Transverse colon (tissue), 4 donors: Measurements from ENCODE around the gene POC5. TPM values are rescaled to one million over a fixed set of nuclear protein-coding genes. Genes with fewer than 3 reads are reported as not detected.

ENCODE experiments used
- DNase-seq: peaks from one replicate; pipeline ENCODE4 v3.0.0-alpha.2; 2019
- H3K27ac ChIP-seq, 4 donors: fragments of 200-600 bp; sonication (generic); 2 replicates each; pipeline ENCODE4 v1.5.1; 2016 to 2018; ENCODE audit warnings: inconsistent platforms in 4 of 4
- H3K27me3 ChIP-seq: fragments of 200-600 bp; sonication (generic); 2 replicates; pipeline ENCODE4 v1.5.1; 2017; ENCODE audit warnings: inconsistent platforms
- H3K36me3 ChIP-seq, 4 donors: fragments of 200-600 bp; sonication (generic); 2 replicates each; pipeline ENCODE4 v1.5.1; 2017 to 2019; ENCODE audit warnings: inconsistent platforms in 4 of 4
- H3K4me1 ChIP-seq, 4 donors: fragments of 200-600 bp; sonication (generic); 2 replicates each; pipeline ENCODE4 v1.5.1; 2017 to 2020; ENCODE audit warnings: inconsistent platforms in 4 of 4
- H3K4me3 ChIP-seq, 4 donors: fragments of 200-600 bp; sonication (generic); 1 replicate in 1 of 4; 2 replicates in 3 of 4; pipeline versions ENCODE4 v1.5.1 to v1.6.1; 2017 to 2019; ENCODE audit warnings: inconsistent platforms in 4 of 4
- H3K9me3 ChIP-seq, 2 donors: fragments of 200-600 bp; sonication (generic); 2 replicates each; pipeline ENCODE4 v1.5.1; 2017 to 2019; ENCODE audit warnings: inconsistent platforms in 2 of 2
- EP300 ChIP-seq: sonication (generic); formaldehyde crosslinking; IDR thresholded peaks from one replicate; pipeline ENCODE4 v1.6.1; 2017; ENCODE audit warnings: antibody characterized with exemption, low read depth
- POLR2A ChIP-seq: fragments of 450-650 bp; IDR thresholded peaks from one replicate; pipeline ENCODE4 v1.6.1; 2016; ENCODE audit warnings: antibody characterized with exemption, mild to moderate bottlenecking, moderate library complexity
- POLR2AphosphoS5 ChIP-seq, 3 donors: sonication (generic); formaldehyde crosslinking; IDR thresholded peaks; one replicate each; pipeline ENCODE4 v1.6.1; 2016; ENCODE audit warnings: antibody characterized with exemption in 3 of 3
- WGBS, 2 donors: methylation state at CpG; one replicate each; pipeline ENCODE4 v1.1.5; 2018; ENCODE audit warnings: low coverage in 1 of 2; 5-methylcytosine and 5-hydroxymethylcytosine counted together
- in situ Hi-C, 4 donors: fragments of 200-750 bp; cut with MboI; loops; one replicate each; pipeline versions ENCODE4 v1.15.0 to v1.15.1; 2017; ENCODE audit warnings: low sequenced_read_pairs in 3 of 4, low pct_ligation_motif_present in 1 of 4, low pct_unique_long_range_greater_than_20kb in 1 of 4
- intact Hi-C: fragments of 100-400 bp; cut with DNase I; formaldehyde crosslinking; loops from one replicate; pipeline ENCODE4 v1.15.1; 2023; ENCODE audit warnings: low total_unique reads
- total RNA-seq, 4 donors: library from RNA; depleted of rRNA; stranded (reverse); fragments of >200 nt; gene quantifications; one replicate each; pipeline ENCODE4 v1.1.0, GENCODE V29; 2016
- TF ChIP-seq, protein P1 (sequence below), 5 experiments: fragments of 200-600 bp in 3 of 5; fragments of 450-650 bp in 2 of 5; sonication (generic) in 3 of 5; IDR thresholded peaks; 1 replicate in 2 of 5; 2 replicates in 3 of 5; pipeline ENCODE4 v1.5.1; 2016 to 2017; ENCODE audit warnings: antibody characterized with exemption in 5 of 5, inconsistent platforms in 3 of 5, mild to moderate bottlenecking in 2 of 5, moderate library complexity in 1 of 5

POC5 gene
- total RNA-seq, 4 donors from 2014 or later, result 5.8 to 13.5 (median 11.1) TPM

DNA sequence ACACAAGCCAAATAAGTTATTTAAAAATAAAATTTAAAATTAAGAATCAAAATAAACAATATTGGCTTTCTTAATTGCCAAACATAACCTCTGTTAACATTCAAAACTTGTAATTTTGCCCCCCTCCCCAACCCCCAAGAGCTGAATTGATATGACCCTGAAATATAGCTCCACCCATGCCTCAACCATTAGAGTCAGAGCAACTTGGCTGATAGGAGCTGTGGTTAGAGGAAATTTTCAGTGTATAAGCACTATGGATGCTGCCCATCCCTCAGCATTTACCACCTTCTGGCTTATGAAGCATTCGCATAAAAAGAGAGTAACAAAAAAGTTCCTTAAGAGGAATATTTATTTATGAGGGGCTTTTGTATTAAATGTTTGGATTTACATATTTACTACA lies 6.1 kb downstream of the POC5 start:
- H3K27ac ChIP-seq, result no peak overlapping the region
- intact Hi-C loops, result no loop called here
- H3K36me3 ChIP-seq, result peaks cover 0 to 8% (median 0%) of the 10 kb centered on the region in 4 donors
- no peaks in the 10 kb centered on the region for H3K9me3 ChIP-seq
- peaks cover 0 to 6% (median 4%) of the 10 kb centered on the region in 4 donors for H3K4me1 ChIP-seq
- no peak for DNase-seq
- 97 to 100% methylated on average over 1 of the region's 1 CpG for WGBS, 2 donors
- H3K4me3 ChIP-seq, result no peak overlapping the region
- in situ Hi-C loops, result no loop called here
- TF ChIP-seq EP300 (no peak), POLR2A (no peak), POLR2AphosphoS5 (IDR thresholded peaks at IDR 0.05) (no peak)
- TF ChIP-seq, protein P1, sequence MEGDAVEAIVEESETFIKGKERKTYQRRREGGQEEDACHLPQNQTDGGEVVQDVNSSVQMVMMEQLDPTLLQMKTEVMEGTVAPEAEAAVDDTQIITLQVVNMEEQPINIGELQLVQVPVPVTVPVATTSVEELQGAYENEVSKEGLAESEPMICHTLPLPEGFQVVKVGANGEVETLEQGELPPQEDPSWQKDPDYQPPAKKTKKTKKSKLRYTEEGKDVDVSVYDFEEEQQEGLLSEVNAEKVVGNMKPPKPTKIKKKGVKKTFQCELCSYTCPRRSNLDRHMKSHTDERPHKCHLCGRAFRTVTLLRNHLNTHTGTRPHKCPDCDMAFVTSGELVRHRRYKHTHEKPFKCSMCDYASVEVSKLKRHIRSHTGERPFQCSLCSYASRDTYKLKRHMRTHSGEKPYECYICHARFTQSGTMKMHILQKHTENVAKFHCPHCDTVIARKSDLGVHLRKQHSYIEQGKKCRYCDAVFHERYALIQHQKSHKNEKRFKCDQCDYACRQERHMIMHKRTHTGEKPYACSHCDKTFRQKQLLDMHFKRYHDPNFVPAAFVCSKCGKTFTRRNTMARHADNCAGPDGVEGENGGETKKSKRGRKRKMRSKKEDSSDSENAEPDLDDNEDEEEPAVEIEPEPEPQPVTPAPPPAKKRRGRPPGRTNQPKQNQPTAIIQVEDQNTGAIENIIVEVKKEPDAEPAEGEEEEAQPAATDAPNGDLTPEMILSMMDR (IDR thresholded peaks at IDR 0.05), result no peak
- H3K27me3 ChIP-seq, result no peaks in the 10 kb centered on the region

DNA sequence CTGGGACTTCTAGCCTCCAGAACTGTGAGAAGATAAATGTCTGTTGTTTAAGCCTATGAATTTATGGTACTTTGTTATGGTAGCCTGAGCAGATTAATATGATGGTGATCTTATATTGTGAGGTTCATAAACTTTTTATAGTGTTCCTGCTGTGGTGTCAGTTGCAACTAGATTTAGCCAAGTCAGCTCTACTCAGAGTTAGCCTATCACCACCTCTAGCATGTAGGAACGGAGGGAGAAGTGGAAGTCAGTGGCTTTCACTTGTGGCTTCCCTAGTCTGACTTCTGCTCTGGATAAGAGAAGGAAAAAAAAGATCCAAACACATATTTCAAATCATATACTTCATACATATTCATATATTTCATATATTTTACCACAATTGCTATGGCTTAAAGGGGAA lies 6.6 kb downstream of the POC5 start:
- Histone ChIP-seq H3K9me3 (no peaks in the 10 kb centered on the region), H3K4me3 (no peak overlapping the region), H3K27ac (no peak overlapping the region), H3K4me1 (peaks cover 0 to 1% (median under 1%) of the 10 kb centered on the region in 4 donors), H3K36me3 (peaks cover 0 to 8% (median 0%) of the 10 kb centered on the region in 4 donors), H3K27me3 (no peaks in the 10 kb centered on the region)
- TF ChIP-seq POLR2A (no peak), EP300 (no peak), POLR2AphosphoS5 (IDR thresholded peaks at IDR 0.05) (no peak)
- TF ChIP-seq, protein P1 (IDR thresholded peaks at IDR 0.05), result no peak
- no peak for DNase-seq
- intact Hi-C loops (no loop called here), in situ Hi-C loops (no loop called here)
- WGBS, 2 donors, result 70 to 73% methylated on average over 1 of the region's 1 CpG

DNA sequence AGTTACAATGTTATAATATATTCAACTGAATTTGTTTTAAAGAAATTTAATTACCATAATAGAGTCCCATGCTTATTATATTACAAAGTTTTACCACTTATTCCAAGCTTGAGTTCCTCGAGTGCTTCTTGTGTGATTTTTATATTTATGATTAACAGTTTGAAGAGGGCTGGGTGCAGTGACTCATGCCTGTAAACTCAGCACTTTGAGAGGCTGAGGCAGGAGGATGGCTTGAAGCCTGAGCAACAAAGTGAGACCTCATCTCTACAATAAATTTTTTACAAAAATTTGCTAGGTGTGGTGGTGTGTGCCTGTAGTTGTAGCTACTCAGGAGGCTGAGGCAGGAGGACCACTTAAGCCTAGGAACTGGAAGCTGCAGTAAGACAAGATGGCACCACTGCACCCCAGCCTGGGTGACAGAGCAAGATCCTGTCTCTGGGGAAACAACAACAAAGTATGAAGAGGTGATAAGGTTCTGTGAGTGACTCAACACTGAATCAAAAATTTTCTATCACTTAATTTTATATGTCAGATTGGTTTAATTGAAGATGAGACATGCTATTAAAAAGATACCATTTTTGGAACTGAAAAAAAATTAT lies 9.2 kb downstream of the POC5 start:
- no peak for DNase-seq
- peaks cover 0 to 13% (median 4%) of the 10 kb centered on the region in 4 donors for H3K36me3 ChIP-seq
- no peaks in the 10 kb centered on the region for H3K4me1 ChIP-seq
- no peaks in the 10 kb centered on the region for H3K27me3 ChIP-seq
- intact Hi-C loops, result no loop called here
- TF ChIP-seq POLR2AphosphoS5 (IDR thresholded peaks at IDR 0.05) (no peak), POLR2A (no peak), EP300 (no peak)
- TF ChIP-seq, protein P1 (IDR thresholded peaks at IDR 0.05), result no peak
- H3K4me3 ChIP-seq, result no peak overlapping the region
- H3K9me3 ChIP-seq, result no peaks in the 10 kb centered on the region
- H3K27ac ChIP-seq, result no peak overlapping the region
- WGBS, 2 donors, result 40 to 64% methylated on average over 1 of the region's 1 CpG
- in situ Hi-C loops, result no loop called here

DNA sequence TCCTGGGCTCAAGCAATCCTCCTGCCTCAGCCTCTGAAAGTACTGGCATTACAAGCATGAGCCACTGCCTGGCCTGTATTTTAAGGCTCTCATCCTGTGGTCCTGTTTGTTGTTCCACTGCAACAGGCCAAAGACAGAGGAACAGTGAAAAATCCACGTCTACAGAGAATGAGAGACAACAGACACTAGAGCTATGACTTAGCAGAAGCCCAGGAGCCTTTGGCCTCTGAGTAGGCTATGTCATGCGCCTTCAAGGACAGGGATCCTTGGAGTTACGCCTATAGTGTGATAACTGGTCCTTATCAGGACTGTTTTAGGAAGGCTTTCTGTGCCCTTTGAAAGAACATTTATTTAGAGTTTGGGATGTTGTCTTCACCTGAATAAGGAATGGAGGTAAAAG lies 10.5 kb downstream of the POC5 start:
- no peak for TF ChIP-seq EP300
- TF ChIP-seq, protein P1 (IDR thresholded peaks at IDR 0.05), result no peak
- TF ChIP-seq POLR2A, result no peak
- no peak for TF ChIP-seq POLR2AphosphoS5 (IDR thresholded peaks at IDR 0.05)
- peaks cover 0 to 24% (median 10%) of the 10 kb centered on the region in 4 donors for H3K36me3 ChIP-seq
- H3K27ac ChIP-seq, result no peak overlapping the region
- DNase-seq, result no peak
- intact Hi-C loops, result no loop called here
- no peaks in the 10 kb centered on the region for H3K4me1 ChIP-seq
- H3K27me3 ChIP-seq, result no peaks in the 10 kb centered on the region
- H3K9me3 ChIP-seq, result no peaks in the 10 kb centered on the region
- in situ Hi-C loops, result no loop called here
- no peak overlapping the region for H3K4me3 ChIP-seq
- WGBS, 2 donors, result 75 to 94% methylated on average over 2 to 3 of the region's 3 CpGs
